Liver (tissue), 9 donors: ENCODE data around the gene STX7. TPM values are rescaled to one million over a fixed set of nuclear protein-coding genes. Genes with fewer than 3 reads are reported as not detected.

Experiments
- DNase-seq: peaks from one replicate; pipeline ENCODE4 v3.0.0-alpha.2; 2017; ENCODE audit warnings: low spot score
- H3K27ac ChIP-seq, 2 donors: one replicate each; pipeline ENCODE4 v1.7.0; 2013; ENCODE audit warnings: inconsistent platforms in 2 of 2, low read length in 2 of 2, control low read depth in 1 of 2, low read depth in 1 of 2, mild to moderate bottlenecking in 1 of 2
- H3K27me3 ChIP-seq, 4 donors: one replicate each; pipeline versions ENCODE4 v1.6.1 to v1.7.0; 2013; ENCODE audit warnings: low read length in 3 of 4, inconsistent platforms in 1 of 4, mild to moderate bottlenecking in 1 of 4, moderate library complexity in 1 of 4; ENCODE audit not compliant: control insufficient read depth in 4 of 4, insufficient read depth in 4 of 4
- H3K36me3 ChIP-seq, 4 donors: one replicate each; pipeline versions ENCODE4 v1.6.1 to v1.7.0; 2013; ENCODE audit warnings: low read length in 3 of 4, mild to moderate bottlenecking in 3 of 4, low read depth in 1 of 4, moderate library complexity in 1 of 4; ENCODE audit not compliant: control insufficient read depth in 4 of 4, insufficient read depth in 3 of 4
- H3K4me1 ChIP-seq, 4 donors: one replicate each; pipeline versions ENCODE4 v1.6.1 to v1.7.0; 2013; ENCODE audit warnings: low read length in 3 of 4, mild to moderate bottlenecking in 3 of 4, moderate library complexity in 1 of 4; ENCODE audit not compliant: control insufficient read depth in 4 of 4, insufficient read depth in 4 of 4
- H3K4me3 ChIP-seq, 3 donors: one replicate each; pipeline versions ENCODE4 v1.6.1 to v1.7.0; 2013; ENCODE audit warnings: low read length in 3 of 3, control low read depth in 1 of 3, low read depth in 1 of 3, mild to moderate bottlenecking in 1 of 3
- H3K9ac ChIP-seq, 2 donors: one replicate each; pipeline ENCODE4 v1.7.0; 2013; ENCODE audit warnings: low read length in 2 of 2, mild to moderate bottlenecking in 2 of 2, moderate library complexity in 2 of 2, control low read depth in 1 of 2, low read depth in 1 of 2
- H3K9me3 ChIP-seq, 4 donors: one replicate each; pipeline versions ENCODE4 v1.6.1 to v1.7.0; 2013; ENCODE audit warnings: low read length in 3 of 4; ENCODE audit not compliant: control insufficient read depth in 4 of 4
- EGR1 ChIP-seq, 2 donors: IDR thresholded peaks; 2 replicates each; pipeline ENCODE4 v1.6.1; 2016 to 2018; ENCODE audit warnings: antibody characterized with exemption in 2 of 2, low read depth in 2 of 2
- FOXA1 ChIP-seq: IDR thresholded peaks from 2 replicates; pipeline ENCODE4 v1.6.1; 2016; ENCODE audit warnings: antibody characterized with exemption
- FOXA2 ChIP-seq: IDR thresholded peaks from 2 replicates; pipeline ENCODE4 v1.6.1; 2016; ENCODE audit warnings: antibody characterized with exemption
- GABPA ChIP-seq, 2 donors: IDR thresholded peaks in 1 of 2; conservative IDR thresholded peaks in 1 of 2; 2 replicates each; pipeline ENCODE4 v1.6.1; 2016; ENCODE audit warnings: antibody characterized with exemption in 2 of 2, mild to moderate bottlenecking in 1 of 2, moderate library complexity in 1 of 2
- HNF4A ChIP-seq, 2 donors: conservative IDR thresholded peaks; 2 replicates each; pipeline ENCODE4 v1.6.1; 2016; ENCODE audit warnings: antibody characterized with exemption in 2 of 2, mild to moderate bottlenecking in 2 of 2
- HNF4G ChIP-seq: IDR thresholded peaks from 2 replicates; pipeline ENCODE4 v1.6.1; 2016; ENCODE audit warnings: antibody characterized with exemption
- JUND ChIP-seq, 2 donors: IDR thresholded peaks; 2 replicates each; pipeline ENCODE4 v1.6.1; 2016; ENCODE audit warnings: antibody characterized with exemption in 2 of 2
- NR2F2 ChIP-seq: IDR thresholded peaks from 2 replicates; pipeline ENCODE4 v1.6.1; 2016; ENCODE audit warnings: antibody characterized with exemption
- RAD21 ChIP-seq, 2 donors: IDR thresholded peaks; 2 replicates each; pipeline ENCODE4 v1.6.1; 2016; ENCODE audit warnings: antibody characterized with exemption in 2 of 2, mild to moderate bottlenecking in 2 of 2
- RXRA ChIP-seq, 2 donors: IDR thresholded peaks; 2 replicates each; pipeline ENCODE4 v1.6.1; 2017 to 2018; ENCODE audit warnings: antibody characterized with exemption in 2 of 2, mild to moderate bottlenecking in 1 of 2
- SP1 ChIP-seq: IDR thresholded peaks from 2 replicates; pipeline ENCODE4 v1.6.1; 2018; ENCODE audit warnings: antibody characterized with exemption, mild to moderate bottlenecking
- TAF1 ChIP-seq: conservative IDR thresholded peaks from 2 replicates; pipeline ENCODE4 v1.6.1; 2016; ENCODE audit warnings: antibody characterized with exemption, mild to moderate bottlenecking
- YY1 ChIP-seq: IDR thresholded peaks from 2 replicates; pipeline ENCODE4 v1.6.1; 2016; ENCODE audit warnings: antibody characterized with exemption, mild to moderate bottlenecking
- WGBS: extraction: QIAGEN DNeasy Blood & Tissue Kit; methylation state at CpG from one replicate; pipeline ENCODE4 v1.1.7; 2013; 5-methylcytosine and 5-hydroxymethylcytosine counted together
- polyA plus RNA-seq, 2 donors: library from polyadenylated mRNA; stranded (reverse) in 1 of 2; unstranded in 1 of 2; fragments of 200-250 nt in 1 of 2; fragments of >200 nt in 1 of 2; fragmentation: Nextera tagmentation in 1 of 2; extraction: Ambion mirVana in 1 of 2; gene quantifications; one replicate each; pipeline versions ENCODE4 v1.2.1 to v1.2.3, GENCODE V29; 2013 to 2015
- total RNA-seq, 2 donors: library from RNA; depleted of rRNA; stranded (reverse); fragments of >200 nt; gene quantifications; one replicate each; pipeline ENCODE4 v1.2.3, GENCODE V29; 2014
- TF ChIP-seq, protein P1 (sequence below): fragments of 150-350 bp; IDR thresholded peaks from 2 replicates; pipeline ENCODE4 v1.5.1; 2017; ENCODE audit warnings: improper control_type of control experiment, low read depth, low read length; ENCODE audit not compliant: missing input control
- TF ChIP-seq, protein P2 (sequence below): IDR thresholded peaks from 2 replicates; pipeline ENCODE4 v1.6.1; 2016; ENCODE audit warnings: antibody characterized with exemption
- TF ChIP-seq, protein P3 (sequence below): IDR thresholded peaks from 2 replicates; pipeline ENCODE4 v1.6.1; 2016; ENCODE audit warnings: antibody characterized with exemption
- TF ChIP-seq, protein P4 (sequence below): IDR thresholded peaks from 2 replicates; pipeline ENCODE4 v1.6.1; 2016; ENCODE audit warnings: antibody characterized with exemption, mild to moderate bottlenecking
- TF ChIP-seq, protein P5 (sequence below): IDR thresholded peaks from 2 replicates; pipeline ENCODE4 v1.6.1; 2016; ENCODE audit warnings: antibody characterized with exemption
- donor health status: healthy.
- donor health status: healthy.
- donor health status: healthy.
- donor health status: healthy.
- donor health status: healthy.

Gene STX7
- total and polyA plus RNA-seq, 4 donors, result 7.5 to 20.0 (median 14.3) TPM

DNA sequence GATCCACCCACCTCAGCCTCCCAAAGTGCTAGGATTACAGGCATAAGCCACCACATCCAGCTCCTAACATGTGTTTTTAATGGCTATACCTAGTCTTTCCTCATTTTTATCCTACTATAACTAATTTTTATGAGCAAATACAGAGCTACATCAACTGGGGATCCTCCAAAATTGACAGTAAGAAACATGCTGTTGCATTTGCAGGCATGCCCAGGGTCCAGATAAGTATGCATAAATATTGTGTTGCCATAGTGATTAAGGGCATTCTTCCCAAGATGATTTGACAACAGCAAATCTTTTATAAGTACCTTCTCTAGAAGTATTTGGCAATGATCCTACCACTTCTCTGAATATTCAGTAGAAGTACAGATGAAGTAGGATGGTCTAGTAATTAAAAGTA is 69.7 kb downstream of the STX7 start:
- Histone ChIP-seq H3K9me3 (peaks cover 0 to 8% (median 6%) of the 10 kb centered on the region in 4 donors), H3K9ac (no peak overlapping the region), H3K27me3 (no peaks in the 10 kb centered on the region), H3K4me3 (no peak overlapping the region), H3K27ac (no peak overlapping the region), H3K36me3 (no peaks in the 10 kb centered on the region), H3K4me1 (no peaks in the 10 kb centered on the region)
- TF ChIP-seq, protein P1, sequence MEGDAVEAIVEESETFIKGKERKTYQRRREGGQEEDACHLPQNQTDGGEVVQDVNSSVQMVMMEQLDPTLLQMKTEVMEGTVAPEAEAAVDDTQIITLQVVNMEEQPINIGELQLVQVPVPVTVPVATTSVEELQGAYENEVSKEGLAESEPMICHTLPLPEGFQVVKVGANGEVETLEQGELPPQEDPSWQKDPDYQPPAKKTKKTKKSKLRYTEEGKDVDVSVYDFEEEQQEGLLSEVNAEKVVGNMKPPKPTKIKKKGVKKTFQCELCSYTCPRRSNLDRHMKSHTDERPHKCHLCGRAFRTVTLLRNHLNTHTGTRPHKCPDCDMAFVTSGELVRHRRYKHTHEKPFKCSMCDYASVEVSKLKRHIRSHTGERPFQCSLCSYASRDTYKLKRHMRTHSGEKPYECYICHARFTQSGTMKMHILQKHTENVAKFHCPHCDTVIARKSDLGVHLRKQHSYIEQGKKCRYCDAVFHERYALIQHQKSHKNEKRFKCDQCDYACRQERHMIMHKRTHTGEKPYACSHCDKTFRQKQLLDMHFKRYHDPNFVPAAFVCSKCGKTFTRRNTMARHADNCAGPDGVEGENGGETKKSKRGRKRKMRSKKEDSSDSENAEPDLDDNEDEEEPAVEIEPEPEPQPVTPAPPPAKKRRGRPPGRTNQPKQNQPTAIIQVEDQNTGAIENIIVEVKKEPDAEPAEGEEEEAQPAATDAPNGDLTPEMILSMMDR, result no peak
- TF ChIP-seq TAF1, result no peak
- TF ChIP-seq GABPA (IDR thresholded peaks at IDR 0.05 in 1 of 2, conservative IDR thresholded peaks at IDR 0.05 in 1 of 2), result no peak
- TF ChIP-seq, protein P2, sequence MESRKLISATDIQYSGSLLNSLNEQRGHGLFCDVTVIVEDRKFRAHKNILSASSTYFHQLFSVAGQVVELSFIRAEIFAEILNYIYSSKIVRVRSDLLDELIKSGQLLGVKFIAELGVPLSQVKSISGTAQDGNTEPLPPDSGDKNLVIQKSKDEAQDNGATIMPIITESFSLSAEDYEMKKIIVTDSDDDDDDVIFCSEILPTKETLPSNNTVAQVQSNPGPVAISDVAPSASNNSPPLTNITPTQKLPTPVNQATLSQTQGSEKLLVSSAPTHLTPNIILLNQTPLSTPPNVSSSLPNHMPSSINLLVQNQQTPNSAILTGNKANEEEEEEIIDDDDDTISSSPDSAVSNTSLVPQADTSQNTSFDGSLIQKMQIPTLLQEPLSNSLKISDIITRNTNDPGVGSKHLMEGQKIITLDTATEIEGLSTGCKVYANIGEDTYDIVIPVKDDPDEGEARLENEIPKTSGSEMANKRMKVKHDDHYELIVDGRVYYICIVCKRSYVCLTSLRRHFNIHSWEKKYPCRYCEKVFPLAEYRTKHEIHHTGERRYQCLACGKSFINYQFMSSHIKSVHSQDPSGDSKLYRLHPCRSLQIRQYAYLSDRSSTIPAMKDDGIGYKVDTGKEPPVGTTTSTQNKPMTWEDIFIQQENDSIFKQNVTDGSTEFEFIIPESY, result no peak
- TF ChIP-seq, protein P3, sequence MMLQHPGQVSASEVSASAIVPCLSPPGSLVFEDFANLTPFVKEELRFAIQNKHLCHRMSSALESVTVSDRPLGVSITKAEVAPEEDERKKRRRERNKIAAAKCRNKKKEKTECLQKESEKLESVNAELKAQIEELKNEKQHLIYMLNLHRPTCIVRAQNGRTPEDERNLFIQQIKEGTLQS, result no peak
- TF ChIP-seq YY1, result no peak
- no peak for TF ChIP-seq HNF4A (conservative IDR thresholded peaks at IDR 0.05)
- TF ChIP-seq SP1, result no peak
- TF ChIP-seq, protein P4, sequence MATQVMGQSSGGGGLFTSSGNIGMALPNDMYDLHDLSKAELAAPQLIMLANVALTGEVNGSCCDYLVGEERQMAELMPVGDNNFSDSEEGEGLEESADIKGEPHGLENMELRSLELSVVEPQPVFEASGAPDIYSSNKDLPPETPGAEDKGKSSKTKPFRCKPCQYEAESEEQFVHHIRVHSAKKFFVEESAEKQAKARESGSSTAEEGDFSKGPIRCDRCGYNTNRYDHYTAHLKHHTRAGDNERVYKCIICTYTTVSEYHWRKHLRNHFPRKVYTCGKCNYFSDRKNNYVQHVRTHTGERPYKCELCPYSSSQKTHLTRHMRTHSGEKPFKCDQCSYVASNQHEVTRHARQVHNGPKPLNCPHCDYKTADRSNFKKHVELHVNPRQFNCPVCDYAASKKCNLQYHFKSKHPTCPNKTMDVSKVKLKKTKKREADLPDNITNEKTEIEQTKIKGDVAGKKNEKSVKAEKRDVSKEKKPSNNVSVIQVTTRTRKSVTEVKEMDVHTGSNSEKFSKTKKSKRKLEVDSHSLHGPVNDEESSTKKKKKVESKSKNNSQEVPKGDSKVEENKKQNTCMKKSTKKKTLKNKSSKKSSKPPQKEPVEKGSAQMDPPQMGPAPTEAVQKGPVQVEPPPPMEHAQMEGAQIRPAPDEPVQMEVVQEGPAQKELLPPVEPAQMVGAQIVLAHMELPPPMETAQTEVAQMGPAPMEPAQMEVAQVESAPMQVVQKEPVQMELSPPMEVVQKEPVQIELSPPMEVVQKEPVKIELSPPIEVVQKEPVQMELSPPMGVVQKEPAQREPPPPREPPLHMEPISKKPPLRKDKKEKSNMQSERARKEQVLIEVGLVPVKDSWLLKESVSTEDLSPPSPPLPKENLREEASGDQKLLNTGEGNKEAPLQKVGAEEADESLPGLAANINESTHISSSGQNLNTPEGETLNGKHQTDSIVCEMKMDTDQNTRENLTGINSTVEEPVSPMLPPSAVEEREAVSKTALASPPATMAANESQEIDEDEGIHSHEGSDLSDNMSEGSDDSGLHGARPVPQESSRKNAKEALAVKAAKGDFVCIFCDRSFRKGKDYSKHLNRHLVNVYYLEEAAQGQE, result no peak
- no peak for TF ChIP-seq RAD21 (IDR thresholded peaks at IDR 0.05)
- no peak for TF ChIP-seq FOXA2
- no peak for TF ChIP-seq EGR1 (IDR thresholded peaks at IDR 0.05; ENCODE audit: low read depth in 2 of 2)
- no peak for TF ChIP-seq JUND (IDR thresholded peaks at IDR 0.05)
- TF ChIP-seq, protein P5, sequence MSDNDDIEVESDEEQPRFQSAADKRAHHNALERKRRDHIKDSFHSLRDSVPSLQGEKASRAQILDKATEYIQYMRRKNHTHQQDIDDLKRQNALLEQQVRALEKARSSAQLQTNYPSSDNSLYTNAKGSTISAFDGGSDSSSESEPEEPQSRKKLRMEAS, result no peak
- TF ChIP-seq RXRA (IDR thresholded peaks at IDR 0.05), result no peak
- TF ChIP-seq HNF4G, result no peak
- TF ChIP-seq FOXA1, result no peak
- no peak for TF ChIP-seq NR2F2
- DNase-seq, result no peak

DNA sequence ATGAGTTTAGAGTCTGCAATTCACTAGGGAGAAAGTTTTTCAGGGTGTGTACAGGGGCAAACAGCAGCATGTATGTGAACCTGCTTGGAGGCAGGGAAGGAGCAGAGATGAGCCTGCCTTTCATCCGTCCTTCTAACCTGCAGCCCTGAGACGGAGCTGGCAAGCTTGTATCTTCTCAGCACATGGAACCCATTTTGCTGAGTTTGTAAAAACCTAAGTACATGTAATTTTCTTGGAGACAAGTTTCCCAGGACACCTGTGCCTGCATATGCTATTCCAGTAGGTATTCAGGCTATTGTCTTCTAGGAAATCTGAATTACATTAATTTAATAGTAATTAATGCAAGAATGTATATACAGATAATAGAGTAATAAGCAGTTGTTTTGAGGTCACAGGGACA is 82.8 kb downstream of the STX7 start:
- TF ChIP-seq YY1 (no peak), RAD21 (IDR thresholded peaks at IDR 0.05) (no peak), HNF4G (no peak), TAF1 (no peak), JUND (IDR thresholded peaks at IDR 0.05) (no peak), FOXA1 (no peak), RXRA (IDR thresholded peaks at IDR 0.05) (no peak), NR2F2 (no peak), EGR1 (IDR thresholded peaks at IDR 0.05; ENCODE audit: low read depth in 2 of 2) (no peak), HNF4A (conservative IDR thresholded peaks at IDR 0.05) (no peak), SP1 (no peak)
- TF ChIP-seq, protein P3, result no peak
- TF ChIP-seq, protein P2, result no peak
- WGBS, result 83% methylated on average over 2 of the region's 2 CpGs
- H3K4me3 ChIP-seq, result no peak overlapping the region
- no peak for DNase-seq
- H3K9me3 ChIP-seq, result no peaks in the 10 kb centered on the region
- no peaks in the 10 kb centered on the region for H3K4me1 ChIP-seq
- no peak overlapping the region for H3K9ac ChIP-seq
- H3K36me3 ChIP-seq, result no peaks in the 10 kb centered on the region
- peaks cover 0 to 4% (median 0%) of the 10 kb centered on the region in 4 donors for H3K27me3 ChIP-seq
- no peak overlapping the region for H3K27ac ChIP-seq
